HepG2 (cell line): ENCODE measurements around the gene JUND. TPM values are rescaled to one million over a fixed set of nuclear protein-coding genes. Genes with fewer than 3 reads are reported as not detected.

Experiments used
- HIVEP1 ChIP-seq: sonication (generic); formaldehyde crosslinking; IDR thresholded peaks from 2 replicates; pipeline ENCODE4 v1.4.0; 2020; ENCODE audit warnings: mild to moderate bottlenecking, missing genetic modification reagents
- HMGA1 ChIP-seq: sonication (generic); formaldehyde crosslinking; conservative IDR thresholded peaks from 2 replicates; pipeline ENCODE4 v1.4.0; 2020; ENCODE audit warnings: missing genetic modification reagents
- MAZ ChIP-seq, 2 experiments: sonication (generic) in 1 of 2; formaldehyde crosslinking in 1 of 2; IDR thresholded peaks; 2 replicates each; pipeline versions ENCODE4 v1.5.0 to v1.6.1; 2012 to 2020; ENCODE audit warnings: low read depth in 2 of 2, mild to moderate bottlenecking in 2 of 2, borderline replicate concordance in 1 of 2, improper control_type of control experiment in 1 of 2, low read length in 1 of 2, missing genetic modification reagents in 1 of 2, moderate library complexity in 1 of 2
- NFE2 ChIP-seq: sonication (generic); formaldehyde crosslinking; IDR thresholded peaks from 2 replicates; pipeline ENCODE4 v1.4.0; 2020; ENCODE audit warnings: missing genetic modification reagents
- SRSF1 ChIP-seq: fragments of 200-400 bp; formaldehyde crosslinking; optimal IDR thresholded peaks from 2 replicates; pipeline ENCODE3; 2017; ENCODE audit warnings: mild to moderate bottlenecking, low read depth, low read length, moderate library complexity
- XBP1 ChIP-seq: sonication (generic); formaldehyde crosslinking; IDR thresholded peaks from 2 replicates; pipeline ENCODE4 v1.5.0; 2020; ENCODE audit warnings: missing genetic modification reagents
- ZBTB21 ChIP-seq: sonication (generic); formaldehyde crosslinking; IDR thresholded peaks from 2 replicates; pipeline ENCODE4 v1.4.0; 2020; ENCODE audit warnings: missing genetic modification reagents
- ZBTB46 ChIP-seq: sonication (generic); formaldehyde crosslinking; IDR thresholded peaks from 2 replicates; pipeline ENCODE4 v1.4.0; 2020; ENCODE audit warnings: mild to moderate bottlenecking, missing genetic modification reagents, borderline replicate concordance
- ZNF33A ChIP-seq: sonication (generic); formaldehyde crosslinking; IDR thresholded peaks from 2 replicates; pipeline ENCODE4 v1.5.1; 2020; ENCODE audit warnings: missing genetic modification reagents, mild to moderate bottlenecking, moderate library complexity, borderline replicate concordance
- ZNF501 ChIP-seq: sonication (generic); formaldehyde crosslinking; IDR thresholded peaks from 2 replicates; pipeline ENCODE4 v1.5.1; 2020; ENCODE audit warnings: mild to moderate bottlenecking, moderate library complexity, missing genetic modification reagents
- ZNF652 ChIP-seq: IDR thresholded peaks from 2 replicates; pipeline ENCODE4 v1.6.1; 2016; ENCODE audit warnings: low read depth, borderline replicate concordance
- ZNF770 ChIP-seq: sonication (generic); formaldehyde crosslinking; IDR thresholded peaks from 2 replicates; pipeline ENCODE4 v1.5.0; 2020; ENCODE audit warnings: mild to moderate bottlenecking, missing genetic modification reagents
- polyA plus RNA-seq, 8 experiments: library from polyadenylated mRNA; depleted of rRNA in 3 of 8; stranded (reverse) in 7 of 8; unstranded in 1 of 8; fragments of >200 nt; fragmentation: Illumina TruSeq in 4 of 8; extraction: Trizol in 4 of 8; gene quantifications; 2 replicates each; pipeline versions ENCODE4 v1.2.1 to v1.2.3, GENCODE V29; 2011 to 2016; ENCODE audit warnings: low read depth in 4 of 8, missing spikeins in 1 of 8, mixed read lengths in 1 of 8; ENCODE audit not compliant: insufficient read depth in 1 of 8
- total RNA-seq, 5 experiments: library from RNA; depleted of rRNA; stranded (reverse); fragments of >200 nt; fragmentation: Illumina TruSeq; extraction: Trizol; gene quantifications; 2 replicates each; pipeline ENCODE4 v1.2.3, GENCODE V29; 2016; ENCODE audit warnings: low read depth in 1 of 5
- TF ChIP-seq, protein P1 (sequence below): sonication (generic); formaldehyde crosslinking; IDR thresholded peaks from 2 replicates; pipeline ENCODE4 v1.5.0; 2020; ENCODE audit warnings: mild to moderate bottlenecking, missing genetic modification reagents, borderline replicate concordance
- TF ChIP-seq, protein P2 (sequence below): sonication (generic); formaldehyde crosslinking; IDR thresholded peaks from 2 replicates; pipeline ENCODE4 v1.5.0; 2020; ENCODE audit warnings: mild to moderate bottlenecking, low read depth, missing genetic modification reagents, borderline replicate concordance

Gene JUND
- total and polyA plus RNA-seq, 2 of the 13 experiments (the other 11 are each of a cell fraction or from before 2014, with no cell fraction given): 41.2 to 59.8 TPM

DNA sequence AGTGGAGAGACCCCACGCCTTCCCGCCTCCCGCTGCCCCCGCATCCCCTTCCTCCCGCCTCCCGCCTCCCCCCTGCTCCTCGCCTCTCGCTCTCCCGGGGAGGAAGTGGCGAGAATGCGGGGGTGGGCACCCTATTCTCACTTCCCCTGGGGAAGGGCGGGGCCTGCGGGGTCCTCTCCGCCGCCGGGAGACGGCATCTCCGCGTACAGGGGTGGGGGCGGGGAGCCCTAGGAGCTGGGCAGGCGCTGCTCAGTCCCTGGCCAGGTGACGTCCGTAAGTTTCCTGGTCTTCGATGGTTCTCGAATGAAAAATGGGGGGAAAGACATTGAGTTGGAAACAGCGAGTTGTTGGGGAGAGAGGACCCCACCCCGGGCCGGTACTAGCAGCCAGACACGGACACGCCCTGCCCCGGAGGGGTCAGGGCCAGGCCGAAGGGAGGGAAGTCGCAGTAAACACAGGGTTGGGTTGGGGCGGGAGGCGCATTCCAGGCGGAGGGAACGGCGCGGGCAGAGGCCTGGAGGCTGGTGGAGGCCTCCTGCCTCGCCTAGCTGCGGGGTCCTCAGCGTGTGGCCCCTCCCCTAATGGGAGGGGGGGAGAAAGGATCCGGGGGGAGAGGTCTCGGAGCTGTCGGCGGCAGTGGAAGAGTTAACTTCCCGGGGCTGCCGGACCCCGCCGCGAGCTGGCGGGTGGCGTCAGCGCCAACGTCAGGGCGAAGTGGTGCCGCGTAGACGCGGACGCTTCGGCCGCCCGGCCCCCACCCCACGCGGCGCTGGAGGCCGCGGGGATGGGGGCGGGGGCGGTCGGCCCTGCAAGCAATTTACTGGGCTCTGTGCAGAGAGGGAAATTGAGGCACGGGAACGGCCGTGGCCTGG, 10.4 kb upstream of the JUND start (continued):
- peak; percentile 99 for TF ChIP-seq ZNF770 (CRISPR knock-in tag)
- TF ChIP-seq, protein P1, sequence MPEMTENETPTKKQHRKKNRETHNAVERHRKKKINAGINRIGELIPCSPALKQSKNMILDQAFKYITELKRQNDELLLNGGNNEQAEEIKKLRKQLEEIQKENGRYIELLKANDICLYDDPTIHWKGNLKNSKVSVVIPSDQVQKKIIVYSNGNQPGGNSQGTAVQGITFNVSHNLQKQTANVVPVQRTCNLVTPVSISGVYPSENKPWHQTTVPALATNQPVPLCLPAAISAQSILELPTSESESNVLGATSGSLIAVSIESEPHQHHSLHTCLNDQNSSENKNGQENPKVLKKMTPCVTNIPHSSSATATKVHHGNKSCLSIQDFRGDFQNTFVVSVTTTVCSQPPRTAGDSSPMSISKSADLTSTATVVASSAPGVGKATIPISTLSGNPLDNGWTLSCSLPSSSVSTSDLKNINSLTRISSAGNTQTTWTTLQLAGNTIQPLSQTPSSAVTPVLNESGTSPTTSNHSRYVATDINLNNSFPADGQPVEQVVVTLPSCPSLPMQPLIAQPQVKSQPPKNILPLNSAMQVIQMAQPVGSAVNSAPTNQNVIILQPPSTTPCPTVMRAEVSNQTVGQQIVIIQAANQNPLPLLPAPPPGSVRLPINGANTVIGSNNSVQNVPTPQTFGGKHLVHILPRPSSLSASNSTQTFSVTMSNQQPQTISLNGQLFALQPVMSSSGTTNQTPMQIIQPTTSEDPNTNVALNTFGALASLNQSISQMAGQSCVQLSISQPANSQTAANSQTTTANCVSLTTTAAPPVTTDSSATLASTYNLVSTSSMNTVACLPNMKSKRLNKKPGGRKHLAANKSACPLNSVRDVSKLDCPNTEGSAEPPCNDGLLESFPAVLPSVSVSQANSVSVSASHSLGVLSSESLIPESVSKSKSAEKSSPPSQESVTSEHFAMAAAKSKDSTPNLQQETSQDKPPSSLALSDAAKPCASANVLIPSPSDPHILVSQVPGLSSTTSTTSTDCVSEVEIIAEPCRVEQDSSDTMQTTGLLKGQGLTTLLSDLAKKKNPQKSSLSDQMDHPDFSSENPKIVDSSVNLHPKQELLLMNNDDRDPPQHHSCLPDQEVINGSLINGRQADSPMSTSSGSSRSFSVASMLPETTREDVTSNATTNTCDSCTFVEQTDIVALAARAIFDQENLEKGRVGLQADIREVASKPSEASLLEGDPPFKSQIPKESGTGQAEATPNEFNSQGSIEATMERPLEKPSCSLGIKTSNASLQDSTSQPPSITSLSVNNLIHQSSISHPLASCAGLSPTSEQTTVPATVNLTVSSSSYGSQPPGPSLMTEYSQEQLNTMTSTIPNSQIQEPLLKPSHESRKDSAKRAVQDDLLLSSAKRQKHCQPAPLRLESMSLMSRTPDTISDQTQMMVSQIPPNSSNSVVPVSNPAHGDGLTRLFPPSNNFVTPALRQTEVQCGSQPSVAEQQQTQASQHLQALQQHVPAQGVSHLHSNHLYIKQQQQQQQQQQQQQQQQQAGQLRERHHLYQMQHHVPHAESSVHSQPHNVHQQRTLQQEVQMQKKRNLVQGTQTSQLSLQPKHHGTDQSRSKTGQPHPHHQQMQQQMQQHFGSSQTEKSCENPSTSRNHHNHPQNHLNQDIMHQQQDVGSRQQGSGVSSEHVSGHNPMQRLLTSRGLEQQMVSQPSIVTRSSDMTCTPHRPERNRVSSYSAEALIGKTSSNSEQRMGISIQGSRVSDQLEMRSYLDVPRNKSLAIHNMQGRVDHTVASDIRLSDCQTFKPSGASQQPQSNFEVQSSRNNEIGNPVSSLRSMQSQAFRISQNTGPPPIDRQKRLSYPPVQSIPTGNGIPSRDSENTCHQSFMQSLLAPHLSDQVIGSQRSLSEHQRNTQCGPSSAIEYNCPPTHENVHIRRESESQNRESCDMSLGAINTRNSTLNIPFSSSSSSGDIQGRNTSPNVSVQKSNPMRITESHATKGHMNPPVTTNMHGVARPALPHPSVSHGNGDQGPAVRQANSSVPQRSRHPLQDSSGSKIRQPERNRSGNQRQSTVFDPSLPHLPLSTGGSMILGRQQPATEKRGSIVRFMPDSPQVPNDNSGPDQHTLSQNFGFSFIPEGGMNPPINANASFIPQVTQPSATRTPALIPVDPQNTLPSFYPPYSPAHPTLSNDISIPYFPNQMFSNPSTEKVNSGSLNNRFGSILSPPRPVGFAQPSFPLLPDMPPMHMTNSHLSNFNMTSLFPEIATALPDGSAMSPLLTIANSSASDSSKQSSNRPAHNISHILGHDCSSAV (CRISPR knock-in tag): no peak
- TF ChIP-seq MAZ (IDR thresholded peaks at IDR 0.05; ENCODE audit: borderline replicate concordance, low read depth, low read length): 0 out of 2 replicates have a peak, but pooled peaks have one; percentile 10
- TF ChIP-seq MAZ (CRISPR knock-in tag; IDR thresholded peaks at IDR 0.05; ENCODE audit: low read depth): no peak; the same call in 1 of the 2 replicates
- TF ChIP-seq SRSF1: no peak
- TF ChIP-seq, protein P2, sequence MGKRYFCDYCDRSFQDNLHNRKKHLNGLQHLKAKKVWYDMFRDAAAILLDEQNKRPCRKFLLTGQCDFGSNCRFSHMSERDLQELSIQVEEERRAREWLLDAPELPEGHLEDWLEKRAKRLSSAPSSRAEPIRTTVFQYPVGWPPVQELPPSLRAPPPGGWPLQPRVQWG (CRISPR knock-in tag): no peak
- TF ChIP-seq XBP1: no peak
- peak; percentile 93 for TF ChIP-seq ZNF652 (CRISPR knock-in tag)
- TF ChIP-seq ZBTB21 (CRISPR knock-in tag): no peak; the same call in 1 of the 2 replicates
- peak; percentile 46; the same call in 1 of the 2 replicates for TF ChIP-seq HIVEP1 (CRISPR knock-in tag)
- no peak for TF ChIP-seq HMGA1 (CRISPR knock-in tag)
- no peak for TF ChIP-seq ZNF501
- no peak for TF ChIP-seq ZBTB46 (CRISPR knock-in tag)
- no peak for TF ChIP-seq ZNF33A
- TF ChIP-seq NFE2 (CRISPR knock-in tag): no peak
